Caco-2 (cell line): ENCODE results near the gene TMEM86A. TPM values are rescaled to one million over a fixed set of nuclear protein-coding genes. Genes with fewer than 3 reads are reported as not detected.

Experiments used
- BruUV-seq: library from RNA; stranded (reverse); fragments of 400-500 nt; replicated peaks from 2 replicates; lab custom pipeline; 2021; lab: Mats Ljungman, UMichigan
- CTCF ChIA-PET: fragments of 300-600 bp; sonication (Branson Sonifier 250); formaldehyde crosslinking; loops from one replicate; lab custom pipeline; 2022; ENCODE audit warnings: antibody characterized with exemption; lab: Charles Lee
- POLR2A ChIA-PET: fragments of 300-600 bp; sonication (Branson Sonifier 250); formaldehyde crosslinking; loops from one replicate; lab custom pipeline; 2022; ENCODE audit warnings: antibody characterized with exemption; lab: Charles Lee
- DNase-seq, 2 experiments: peaks; one replicate each; pipeline versions ENCODE4 v3.0.0 to v3.0.0-alpha.2; 2020 to 2022
- H3K27me3 ChIP-seq: replicated peaks from 2 replicates; pipeline ENCODE4 v1.6.0; 2011; ENCODE audit warnings: low read length; ENCODE audit not compliant: control insufficient read depth, insufficient read depth
- H3K36me3 ChIP-seq: 2 replicates; pipeline ENCODE4 v1.5.1; 2011; ENCODE audit warnings: low read length; ENCODE audit not compliant: control insufficient read depth, insufficient read depth
- H3K4me1 ChIP-seq: fragments of 250-450 bp; sonication (Bioruptor Pico); 2 replicates; pipeline ENCODE4 v1.5.1; 2020; ENCODE audit warnings: mild to moderate bottlenecking
- H3K4me3 ChIP-seq: 2 replicates; pipeline ENCODE4 v1.5.1; 2011; ENCODE audit warnings: low read depth, mild to moderate bottlenecking, control low read depth, low read length
- H3K9me3 ChIP-seq: fragments of 250-450 bp; sonication (Bioruptor Pico); 2 replicates; pipeline ENCODE4 v1.5.1; 2020; ENCODE audit warnings: mild to moderate bottlenecking, moderate library complexity
- H3K27ac Mint-ChIP-seq: one replicate; pipeline ENCODE4 v1.8.0; 2022; ENCODE audit warnings: mixed read lengths; ENCODE audit not compliant: unreplicated experiment
- H3K27me3 Mint-ChIP-seq: one replicate; pipeline ENCODE4 v1.8.0; 2022; ENCODE audit warnings: mixed read lengths; ENCODE audit not compliant: insufficient read depth, unreplicated experiment
- H3K36me3 Mint-ChIP-seq: one replicate; pipeline ENCODE4 v1.8.0; 2022; ENCODE audit warnings: mild to moderate bottlenecking, mixed read lengths; ENCODE audit not compliant: insufficient read depth, unreplicated experiment
- H3K4me1 Mint-ChIP-seq: one replicate; pipeline ENCODE4 v1.8.0; 2022; ENCODE audit warnings: low read depth, mixed read lengths; ENCODE audit not compliant: unreplicated experiment
- H3K4me3 Mint-ChIP-seq: one replicate; pipeline ENCODE4 v1.8.0; 2022; ENCODE audit warnings: mild to moderate bottlenecking, moderate library complexity, mixed read lengths; ENCODE audit not compliant: unreplicated experiment
- H3K9me3 Mint-ChIP-seq: one replicate; pipeline ENCODE4 v1.8.0; 2022; ENCODE audit warnings: mixed read lengths; ENCODE audit not compliant: unreplicated experiment
- intact Hi-C: fragments of 100-400 bp; cut with micrococcal nuclease; formaldehyde crosslinking; loops from one replicate; pipeline ENCODE4 v1.10.0; 2022; ENCODE audit not compliant: unreplicated experiment
- total RNA-seq: library from RNA; stranded (reverse); gene quantifications from 2 replicates; pipeline ENCODE4 v1.2.3, GENCODE V29; 2022
- TF ChIP-seq, protein P1 (sequence below), 2 experiments: fragments of 200-600 bp in 1 of 2; IDR thresholded peaks; 1 replicate in 1 of 2; 2 replicates in 1 of 2; pipeline versions ENCODE4 v1.5.1 to v1.8.0; 2011 to 2022; ENCODE audit warnings: antibody characterized with exemption in 1 of 2, control low read depth in 1 of 2, inconsistent platforms in 1 of 2, low read depth in 1 of 2, low read length in 1 of 2, mild to moderate bottlenecking in 1 of 2, moderate library complexity in 1 of 2; ENCODE audit not compliant: insufficient read depth in 1 of 2, severe bottlenecking in 1 of 2, unreplicated experiment in 1 of 2

Gene TMEM86A
- total RNA-seq, 1 experiment from 2014 or later = 0.25 TPM

DNA sequence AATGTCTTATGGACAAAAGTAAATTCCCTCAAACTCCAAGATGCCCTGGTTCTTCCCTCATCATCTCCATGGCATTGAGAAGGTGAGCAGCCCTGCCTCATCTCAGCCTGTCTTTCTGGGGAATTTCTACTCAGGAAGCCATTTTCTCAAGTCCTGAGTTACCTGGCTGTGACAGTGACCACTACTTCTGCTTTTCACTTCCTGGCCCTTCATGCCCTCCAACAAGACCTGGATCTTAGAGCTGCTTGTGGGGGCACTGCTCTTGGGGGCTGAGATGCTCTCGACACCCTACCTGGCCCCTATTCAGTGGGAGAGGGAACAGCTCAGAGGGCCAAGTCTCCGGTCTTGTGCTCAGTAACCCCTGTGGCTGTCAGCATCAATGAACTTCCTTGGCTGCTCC, 32.9 kb downstream of the TMEM86A start:
- DNase-seq = no peak
- Histone ChIP-seq H3K4me1 (0 out of 2 replicates have a peak, but pooled peaks cover 13% of the 10 kb centered on the region), H3K27me3 (no peaks in the 10 kb centered on the region), H3K9me3 (no peaks in the 10 kb centered on the region), H3K36me3 (no peaks in the 10 kb centered on the region), H3K4me3 (no peak overlapping the region)
- no TSS peak for BruUV-seq
- Mint-ChIP-seq H3K4me3 (no peak overlapping the region), H3K4me1 (peaks cover 23% of the 10 kb centered on the region), H3K9me3 (no peaks in the 10 kb centered on the region), H3K27me3 (peaks cover 10% of the 10 kb centered on the region), H3K36me3 (no peaks in the 10 kb centered on the region), H3K27ac (no peak overlapping the region)
- intact Hi-C loops = loop anchor here (5.0 kb wide), 1 partner anchor 99 kb away; the partner anchor contains the start of gene SPTY2D1
- POLR2A ChIA-PET = no interaction called here
- TF ChIP-seq, protein P1, sequence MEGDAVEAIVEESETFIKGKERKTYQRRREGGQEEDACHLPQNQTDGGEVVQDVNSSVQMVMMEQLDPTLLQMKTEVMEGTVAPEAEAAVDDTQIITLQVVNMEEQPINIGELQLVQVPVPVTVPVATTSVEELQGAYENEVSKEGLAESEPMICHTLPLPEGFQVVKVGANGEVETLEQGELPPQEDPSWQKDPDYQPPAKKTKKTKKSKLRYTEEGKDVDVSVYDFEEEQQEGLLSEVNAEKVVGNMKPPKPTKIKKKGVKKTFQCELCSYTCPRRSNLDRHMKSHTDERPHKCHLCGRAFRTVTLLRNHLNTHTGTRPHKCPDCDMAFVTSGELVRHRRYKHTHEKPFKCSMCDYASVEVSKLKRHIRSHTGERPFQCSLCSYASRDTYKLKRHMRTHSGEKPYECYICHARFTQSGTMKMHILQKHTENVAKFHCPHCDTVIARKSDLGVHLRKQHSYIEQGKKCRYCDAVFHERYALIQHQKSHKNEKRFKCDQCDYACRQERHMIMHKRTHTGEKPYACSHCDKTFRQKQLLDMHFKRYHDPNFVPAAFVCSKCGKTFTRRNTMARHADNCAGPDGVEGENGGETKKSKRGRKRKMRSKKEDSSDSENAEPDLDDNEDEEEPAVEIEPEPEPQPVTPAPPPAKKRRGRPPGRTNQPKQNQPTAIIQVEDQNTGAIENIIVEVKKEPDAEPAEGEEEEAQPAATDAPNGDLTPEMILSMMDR (IDR thresholded peaks at IDR 0.05; ENCODE audit: insufficient read depth in 1 of 2, low read depth in 1 of 2, low read length in 1 of 2, severe bottlenecking in 1 of 2, unreplicated experiment in 1 of 2) = no peak
- CTCF ChIA-PET = interaction anchor here (0.9 to 1.1 kb wide), 6 partner anchors 10 to 546 kb away, joined by 3 to 6 read pairs (median 4); no protein-coding TSS in a partner anchor

DNA sequence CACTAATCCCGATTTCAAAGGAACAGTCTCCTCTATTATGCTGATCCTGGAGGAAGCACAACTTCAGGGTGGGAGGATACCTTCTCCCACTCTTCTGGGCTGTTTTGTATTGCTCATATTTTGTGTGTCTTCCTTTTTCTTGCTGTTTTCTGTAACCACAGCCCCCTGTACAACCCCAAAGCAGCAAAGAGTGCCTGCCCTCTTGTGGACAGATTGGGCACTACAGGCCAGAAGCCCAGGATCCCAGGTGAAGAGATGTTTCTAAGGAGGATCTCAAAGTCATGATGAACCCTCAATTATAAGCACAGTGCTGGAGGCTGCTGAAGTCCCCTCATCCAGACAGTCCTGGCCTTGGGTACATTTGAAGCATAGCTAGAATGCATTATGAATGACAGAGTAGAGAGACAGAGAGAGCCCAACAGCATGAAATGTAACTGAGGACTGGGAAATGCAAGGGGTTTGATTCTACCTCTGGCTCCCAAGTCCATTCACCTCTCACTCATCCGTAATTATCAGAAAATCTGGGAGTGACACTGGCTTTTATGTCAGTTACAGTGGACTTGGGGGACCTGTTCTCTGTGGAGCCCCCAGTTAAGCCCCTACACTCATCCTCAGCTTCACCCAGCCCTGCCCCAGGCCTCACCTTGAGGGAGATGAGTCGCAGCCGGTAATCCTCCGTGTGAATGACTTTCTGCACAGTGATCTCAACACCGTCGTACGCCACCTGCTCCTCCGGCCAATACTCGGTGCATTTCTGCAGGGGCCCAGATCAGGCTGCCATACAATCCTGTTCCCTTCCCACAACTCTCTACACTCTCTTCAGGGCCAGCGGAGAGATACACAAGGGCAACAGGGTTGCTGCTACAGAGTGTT, 33.6 kb downstream of the TMEM86A start:
- 0 out of 2 replicates have a peak, but pooled peaks cover 17% of the 10 kb centered on the region for H3K4me1 ChIP-seq
- peak; percentile 60 to 74 for DNase-seq

DNA sequence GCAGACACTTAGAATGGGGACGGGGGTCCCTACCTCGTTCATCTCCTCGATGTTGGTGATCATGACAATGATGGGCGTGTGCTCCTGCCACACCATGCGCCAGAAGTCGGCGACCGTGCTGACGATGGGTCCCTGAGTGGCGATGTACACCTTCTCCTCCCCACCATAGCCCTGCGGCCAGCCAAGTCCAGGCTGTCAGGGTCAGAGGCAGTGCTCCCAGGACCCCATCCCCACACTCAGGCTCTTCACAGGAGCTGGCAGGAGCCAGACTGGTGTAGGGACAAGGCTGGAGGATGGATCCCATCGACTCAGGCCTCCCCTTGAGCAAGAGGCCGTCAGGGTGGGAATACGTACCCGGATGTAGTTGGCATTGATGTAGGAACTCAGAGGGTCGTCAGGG, 34.6 kb downstream of the TMEM86A start:
- CTCF ChIA-PET = interaction anchor here (1.5 kb wide), 1 partner anchor 193 kb away, joined by 4 read pairs; no protein-coding TSS in a partner anchor

More for the DNA sequence above, 33.6 kb downstream of the TMEM86A start:
- TF ChIP-seq, protein P1 (IDR thresholded peaks at IDR 0.05; ENCODE audit: insufficient read depth in 1 of 2, low read depth in 1 of 2, low read length in 1 of 2, severe bottlenecking in 1 of 2, unreplicated experiment in 1 of 2) = peak; percentile 91 to 98
- Histone ChIP-seq H3K4me3 (no peak overlapping the region), H3K9me3 (no peaks in the 10 kb centered on the region), H3K27me3 (no peaks in the 10 kb centered on the region), H3K36me3 (no peaks in the 10 kb centered on the region)
- Mint-ChIP-seq H3K9me3 (no peaks in the 10 kb centered on the region), H3K27ac (no peak overlapping the region), H3K27me3 (peaks cover 10% of the 10 kb centered on the region), H3K4me3 (no peak overlapping the region), H3K36me3 (no peaks in the 10 kb centered on the region), H3K4me1 (peaks cover 23% of the 10 kb centered on the region)
- POLR2A ChIA-PET = no interaction called here
- intact Hi-C loops = loop anchor here (1.0 to 5.0 kb wide), 3 partner anchors 33 to 192 kb away; partner anchors contain the start of gene SPTY2D1
- BruUV-seq = no TSS peak
- CTCF ChIA-PET = interaction anchor here (0.9 to 1.1 kb wide), 4 partner anchors 26 to 545 kb away, joined by 3 to 6 read pairs (median 4); no protein-coding TSS in a partner anchor

More for the DNA sequence above, 34.6 kb downstream of the TMEM86A start:
- Mint-ChIP-seq H3K4me3 (no peak overlapping the region), H3K27ac (no peak overlapping the region), H3K9me3 (no peaks in the 10 kb centered on the region), H3K4me1 (peaks cover 23% of the 10 kb centered on the region), H3K27me3 (peaks cover 6% of the 10 kb centered on the region), H3K36me3 (no peaks in the 10 kb centered on the region)
- POLR2A ChIA-PET = no interaction called here
- Histone ChIP-seq H3K27me3 (no peaks in the 10 kb centered on the region), H3K4me1 (0 out of 2 replicates have a peak, but pooled peaks cover 17% of the 10 kb centered on the region), H3K9me3 (no peaks in the 10 kb centered on the region), H3K36me3 (no peaks in the 10 kb centered on the region), H3K4me3 (no peak overlapping the region)
- TF ChIP-seq, protein P1 (IDR thresholded peaks at IDR 0.05; ENCODE audit: insufficient read depth in 1 of 2, low read depth in 1 of 2, low read length in 1 of 2, severe bottlenecking in 1 of 2, unreplicated experiment in 1 of 2) = no peak
- no TSS peak for BruUV-seq
- no peak for DNase-seq
- intact Hi-C loops = loop anchor here (2.0 to 5.0 kb wide), 2 partner anchors 32 to 101 kb away; partner anchors contain the start of gene SPTY2D1
